Measurements from ENCODE around the gene TESPA1. TPM values are rescaled to one million over a fixed set of nuclear protein-coding genes. Genes with fewer than 3 reads are reported as not detected.

TESPA1 gene
- total and polyA plus RNA-seq, 2 of the 4 experiments (the other 2 are of a cell fraction), result not detected

GRCh38 chr12:54998958-54999510 lies 14.5 kb upstream of the TESPA1 start:
- Histone ChIP-seq H3K9me3 (ENCODE audit: control insufficient read depth, insufficient read depth, low read length) (no peaks in the 10 kb centered on the region), H2BK20ac (ENCODE audit: low read depth, low read length) (no peak overlapping the region), H3K4me2 (ENCODE audit: low read depth, low read length) (no peak overlapping the region), H3K23ac (ENCODE audit: low read depth, low read length) (no peak overlapping the region), H3K79me1 (ENCODE audit: low read depth in 1 of 2, low read length in 2 of 2) (no peaks in the 10 kb centered on the region), H3K36me3 (ENCODE audit: control insufficient read depth, insufficient read depth, low read length) (no peaks in the 10 kb centered on the region), H3K27me3 (ENCODE audit: control insufficient read depth, insufficient read depth, low read length) (no peaks in the 10 kb centered on the region; the same call in 1 of the 2 replicates), H4K8ac (ENCODE audit: low read depth in 2 of 2, low read length in 2 of 2) (no peak overlapping the region), H3K18ac (ENCODE audit: low read depth, low read length) (no peak overlapping the region), H3K27ac (ENCODE audit: insufficient read depth, low read length) (no peak overlapping the region), H3K4me3 (ENCODE audit: insufficient read depth, low read depth, low read length) (no peak overlapping the region), H4K20me1 (ENCODE audit: insufficient read depth, low read length) (no peaks in the 10 kb centered on the region), H4K91ac (ENCODE audit: insufficient read depth, low read depth, low read length) (no peak overlapping the region), H2AFZ (replicated peaks; ENCODE audit: low read length, poor library complexity) (no peak overlapping the region), H3K4me1 (ENCODE audit: control insufficient read depth, insufficient read depth, low read length) (no peaks in the 10 kb centered on the region), H3K14ac (replicated peaks; ENCODE audit: low read depth, low read length) (no peak overlapping the region), H3K4ac (ENCODE audit: low read depth, low read length) (no peak overlapping the region), H2AK5ac (ENCODE audit: low read depth, low read length) (no peak overlapping the region), H3K9ac (ENCODE audit: low read depth, low read length) (no peak overlapping the region), H2BK15ac (ENCODE audit: low read depth, low read length) (no peak overlapping the region), H4K5ac (ENCODE audit: low read depth, low read length) (no peak overlapping the region), H2BK5ac (ENCODE audit: low read depth, low read length, poor library complexity, severe bottlenecking) (no peak overlapping the region), H2AK9ac (replicated peaks; ENCODE audit: low read depth, low read length, poor library complexity) (no peak overlapping the region), H2BK120ac (ENCODE audit: low read depth, low read length) (no peak overlapping the region), H3K9me1 (ENCODE audit: insufficient read depth, low read length) (no peaks in the 10 kb centered on the region), H3K56ac (ENCODE audit: extremely low read depth, insufficient read depth, low read length) (no peak overlapping the region)
- ChIA-PET CTCF (no interaction called here), POLR2A (ENCODE audit: unreplicated experiment) (no interaction called here)
- TF ChIP-seq CHD1 (IDR thresholded peaks at IDR 0.05; ENCODE audit: low read depth, low read length) (no peak), NFE2L2 (IDR thresholded peaks at IDR 0.05; ENCODE audit: low read depth, low read length) (no peak), CEBPB (IDR thresholded peaks at IDR 0.05; ENCODE audit: low read depth, low read length) (no peak), BHLHE40 (IDR thresholded peaks at IDR 0.05; ENCODE audit: low read depth, low read length) (no peak), RFX5 (IDR thresholded peaks at IDR 0.05; ENCODE audit: low read depth, low read length) (no peak), FOS (IDR thresholded peaks at IDR 0.05; ENCODE audit: low read depth, low read length) (no peak), MAZ (IDR thresholded peaks at IDR 0.05; ENCODE audit: borderline replicate concordance, low read depth, low read length) (no peak), POLR2A (IDR thresholded peaks at IDR 0.05; ENCODE audit: low read depth, low read length) (no peak), SMC3 (IDR thresholded peaks at IDR 0.05; ENCODE audit: low read depth, low read length) (no peak), ELK1 (IDR thresholded peaks at IDR 0.05; ENCODE audit: borderline replicate concordance, low read depth, low read length) (no peak), MXI1 (IDR thresholded peaks at IDR 0.05; ENCODE audit: borderline replicate concordance, low read depth, low read length) (no peak), RCOR1 (IDR thresholded peaks at IDR 0.05; ENCODE audit: insufficient replicate concordance, low read length) (no peak), MAFK (IDR thresholded peaks at IDR 0.05; ENCODE audit: low read depth, low read length) (no peak), RAD21 (IDR thresholded peaks at IDR 0.05; ENCODE audit: low read length) (no peak)
- TF ChIP-seq, protein P1, sequence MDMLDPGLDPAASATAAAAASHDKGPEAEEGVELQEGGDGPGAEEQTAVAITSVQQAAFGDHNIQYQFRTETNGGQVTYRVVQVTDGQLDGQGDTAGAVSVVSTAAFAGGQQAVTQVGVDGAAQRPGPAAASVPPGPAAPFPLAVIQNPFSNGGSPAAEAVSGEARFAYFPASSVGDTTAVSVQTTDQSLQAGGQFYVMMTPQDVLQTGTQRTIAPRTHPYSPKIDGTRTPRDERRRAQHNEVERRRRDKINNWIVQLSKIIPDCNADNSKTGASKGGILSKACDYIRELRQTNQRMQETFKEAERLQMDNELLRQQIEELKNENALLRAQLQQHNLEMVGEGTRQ (IDR thresholded peaks at IDR 0.05; ENCODE audit: low read depth, low read length), result no peak
- TF ChIP-seq, protein P2, sequence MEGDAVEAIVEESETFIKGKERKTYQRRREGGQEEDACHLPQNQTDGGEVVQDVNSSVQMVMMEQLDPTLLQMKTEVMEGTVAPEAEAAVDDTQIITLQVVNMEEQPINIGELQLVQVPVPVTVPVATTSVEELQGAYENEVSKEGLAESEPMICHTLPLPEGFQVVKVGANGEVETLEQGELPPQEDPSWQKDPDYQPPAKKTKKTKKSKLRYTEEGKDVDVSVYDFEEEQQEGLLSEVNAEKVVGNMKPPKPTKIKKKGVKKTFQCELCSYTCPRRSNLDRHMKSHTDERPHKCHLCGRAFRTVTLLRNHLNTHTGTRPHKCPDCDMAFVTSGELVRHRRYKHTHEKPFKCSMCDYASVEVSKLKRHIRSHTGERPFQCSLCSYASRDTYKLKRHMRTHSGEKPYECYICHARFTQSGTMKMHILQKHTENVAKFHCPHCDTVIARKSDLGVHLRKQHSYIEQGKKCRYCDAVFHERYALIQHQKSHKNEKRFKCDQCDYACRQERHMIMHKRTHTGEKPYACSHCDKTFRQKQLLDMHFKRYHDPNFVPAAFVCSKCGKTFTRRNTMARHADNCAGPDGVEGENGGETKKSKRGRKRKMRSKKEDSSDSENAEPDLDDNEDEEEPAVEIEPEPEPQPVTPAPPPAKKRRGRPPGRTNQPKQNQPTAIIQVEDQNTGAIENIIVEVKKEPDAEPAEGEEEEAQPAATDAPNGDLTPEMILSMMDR (conservative IDR thresholded peaks at IDR 0.05; ENCODE audit: low read depth, low read length), result no peak
- intact Hi-C loops (cut with micrococcal nuclease) (no loop called here), in situ Hi-C loops (cut with MboI; ENCODE audit: low sequenced_read_pairs) (no loop called here), dilution Hi-C loops (cut with HindIII; ENCODE audit: low sequenced_read_pairs, unreplicated experiment) (no loop called here)
- no peak for DNase-seq
- no TSS peak for BruUV-seq (replicated peaks)
- no peak for ATAC-seq (ENCODE audit: low read depth)
- WGBS, 2 experiments (ENCODE audit: extremely low coverage in 2 of 2, insufficient read length in 1 of 2), result no CpG with 5 or more reads among the region's 5 CpGs

Measured in IMR-90 (cell line).